Memory B cell (primary cell): ENCODE data around the gene RBM44.

Experiments used
- ATAC-seq: fragments of 150-1000 bp; cut with Tn5 transposase; 2 replicates; pipeline ENCODE4 v1.10.0; 2021; ENCODE audit warnings: low read depth, mild to moderate bottlenecking, moderate library complexity
- DNase-seq, 2 donors: peaks; one replicate each; pipeline ENCODE4 v3.0.0; 2022; ENCODE audit warnings: low spot score in 2 of 2
- H3K27ac Mint-ChIP-seq: one replicate; pipeline ENCODE4 v1.8.0; 2022; ENCODE audit warnings: mild to moderate bottlenecking, moderate library complexity, mixed read lengths
- H3K27me3 Mint-ChIP-seq: one replicate; pipeline ENCODE4 v1.8.0; 2022; ENCODE audit warnings: mixed read lengths
- H3K36me3 Mint-ChIP-seq: one replicate; pipeline ENCODE4 v1.8.0; 2022; ENCODE audit warnings: mild to moderate bottlenecking, mixed read lengths
- H3K4me1 Mint-ChIP-seq: one replicate; pipeline ENCODE4 v1.8.0; 2022; ENCODE audit warnings: mixed read lengths
- H3K4me3 Mint-ChIP-seq: one replicate; pipeline ENCODE4 v1.8.0; 2022; ENCODE audit warnings: mild to moderate bottlenecking, moderate library complexity, mixed read lengths
- H3K9me3 Mint-ChIP-seq: one replicate; pipeline ENCODE4 v1.8.0; 2022; ENCODE audit warnings: mixed read lengths

The RBM44 gene

DNA sequence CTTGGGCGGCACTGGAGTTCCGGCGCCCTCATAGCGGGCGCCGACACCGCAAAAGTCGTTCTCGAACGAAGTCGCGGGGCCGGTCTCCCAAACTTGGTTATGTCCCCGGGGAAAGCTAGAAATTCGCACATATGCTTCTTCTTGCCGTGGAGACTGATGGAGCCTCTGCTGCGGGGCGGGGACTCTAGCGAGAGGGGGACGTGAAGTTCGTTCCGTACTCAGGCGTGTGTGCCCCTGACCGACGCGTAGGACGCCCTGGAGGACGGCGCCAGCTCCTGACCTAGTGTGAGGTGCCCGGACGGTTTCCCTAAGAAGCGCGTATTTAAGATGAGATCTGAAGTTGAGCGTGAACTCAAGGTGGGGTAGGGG lies 465 bp downstream of the RBM44 start:
- peaks cover 6% of the 10 kb centered on the region for H3K36me3 Mint-ChIP-seq
- no peaks in the 10 kb centered on the region for H3K27me3 Mint-ChIP-seq
- H3K4me1 Mint-ChIP-seq = peaks cover 4% of the 10 kb centered on the region
- no peak overlapping the region for H3K27ac Mint-ChIP-seq
- no peak for DNase-seq
- peaks cover 6% of the 10 kb centered on the region for H3K9me3 Mint-ChIP-seq
- H3K4me3 Mint-ChIP-seq = no peak overlapping the region
- ATAC-seq = no peak

GRCh38 chr2:237801466-237801865 lies 2.9 kb downstream of the RBM44 start:
- no peak overlapping the region for H3K27ac Mint-ChIP-seq
- H3K36me3 Mint-ChIP-seq = peaks cover 6% of the 10 kb centered on the region
- H3K4me1 Mint-ChIP-seq = peaks cover 12% of the 10 kb centered on the region
- ATAC-seq (no peak), DNase-seq (no peak)
- peaks cover 6% of the 10 kb centered on the region for H3K9me3 Mint-ChIP-seq
- H3K4me3 Mint-ChIP-seq = no peak overlapping the region
- no peaks in the 10 kb centered on the region for H3K27me3 Mint-ChIP-seq

- H3K4me3 Mint-ChIP-seq = no peak overlapping the region
- ATAC-seq (no peak), DNase-seq (no peak)
- no peak overlapping the region for H3K27ac Mint-ChIP-seq
- H3K9me3 Mint-ChIP-seq = peaks cover 2% of the 10 kb centered on the region
- peaks cover 12% of the 10 kb centered on the region for H3K4me1 Mint-ChIP-seq
- H3K36me3 Mint-ChIP-seq = peaks cover 2% of the 10 kb centered on the region
- no peaks in the 10 kb centered on the region for H3K27me3 Mint-ChIP-seq
These were observed 7.8 kb downstream of the RBM44 start for GRCh38 chr2:237806334-237806733.

- H3K27ac Mint-ChIP-seq = no peak overlapping the region
- peaks cover 2% of the 10 kb centered on the region for H3K27me3 Mint-ChIP-seq
- H3K4me3 Mint-ChIP-seq = no peak overlapping the region
- ATAC-seq = no peak
- no peak for DNase-seq
- no peaks in the 10 kb centered on the region for H3K4me1 Mint-ChIP-seq
- H3K9me3 Mint-ChIP-seq = no peaks in the 10 kb centered on the region
- H3K36me3 Mint-ChIP-seq = no peaks in the 10 kb centered on the region
These were observed 17.1 kb downstream of the RBM44 start for GRCh38 chr2:237815637-237816036.

DNA sequence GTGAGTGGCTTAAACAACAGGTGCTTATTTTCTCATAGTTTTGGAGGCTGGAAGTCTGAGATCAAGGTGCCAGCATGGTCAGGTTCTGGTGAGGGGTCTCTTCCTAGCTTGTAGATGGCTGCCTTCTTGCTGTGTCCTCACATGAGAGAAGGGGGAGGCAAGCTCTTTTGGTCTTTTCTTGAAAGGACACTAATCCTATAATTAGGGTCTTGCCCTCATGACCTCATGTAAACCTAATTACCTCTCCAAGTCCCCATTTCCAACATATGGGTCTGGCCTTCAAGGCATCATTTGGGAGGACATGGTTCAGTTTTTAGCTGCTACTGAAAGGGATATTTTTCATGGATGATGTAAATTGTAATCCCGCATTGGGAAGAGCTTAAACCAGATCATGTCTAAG lies 18.0 kb downstream of the RBM44 start:
- DNase-seq = no peak
- Mint-ChIP-seq H3K4me1 (no peaks in the 10 kb centered on the region), H3K9me3 (no peaks in the 10 kb centered on the region), H3K27me3 (peaks cover 2% of the 10 kb centered on the region), H3K27ac (no peak overlapping the region), H3K36me3 (no peaks in the 10 kb centered on the region), H3K4me3 (no peak overlapping the region)
- ATAC-seq = no peak

DNA sequence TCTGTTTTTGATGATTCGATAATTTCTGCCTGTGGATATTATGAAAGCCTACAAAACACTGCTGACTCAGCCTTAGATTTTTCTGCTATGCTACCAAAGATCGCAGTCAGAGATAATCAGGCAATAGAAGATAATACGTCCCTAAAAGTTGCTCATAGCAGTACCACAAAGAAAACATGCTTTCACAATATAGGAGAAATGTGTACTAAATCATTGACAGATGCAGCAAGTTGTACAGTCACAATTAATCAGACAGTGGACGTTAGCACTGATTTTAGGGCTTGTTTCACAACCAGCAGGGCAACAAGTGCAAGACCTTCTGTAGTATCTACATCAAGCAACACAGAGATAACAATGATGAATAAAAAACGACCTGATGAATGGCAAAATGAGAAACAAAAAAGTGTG lies 19.5 kb downstream of the RBM44 start:
- ATAC-seq = no peak
- no peaks in the 10 kb centered on the region for H3K27me3 Mint-ChIP-seq
- no peak for DNase-seq
- H3K36me3 Mint-ChIP-seq = no peaks in the 10 kb centered on the region
- H3K4me3 Mint-ChIP-seq = no peak overlapping the region
- H3K4me1 Mint-ChIP-seq = no peaks in the 10 kb centered on the region
- H3K27ac Mint-ChIP-seq = no peak overlapping the region
- H3K9me3 Mint-ChIP-seq = no peaks in the 10 kb centered on the region

GRCh38 chr2:237819231-237819630 lies 20.7 kb downstream of the RBM44 start:
- no peaks in the 10 kb centered on the region for H3K9me3 Mint-ChIP-seq
- ATAC-seq (no peak), DNase-seq (no peak)
- no peak overlapping the region for H3K4me3 Mint-ChIP-seq
- no peaks in the 10 kb centered on the region for H3K4me1 Mint-ChIP-seq
- H3K36me3 Mint-ChIP-seq = no peaks in the 10 kb centered on the region
- no peak overlapping the region for H3K27ac Mint-ChIP-seq
- no peaks in the 10 kb centered on the region for H3K27me3 Mint-ChIP-seq

DNA sequence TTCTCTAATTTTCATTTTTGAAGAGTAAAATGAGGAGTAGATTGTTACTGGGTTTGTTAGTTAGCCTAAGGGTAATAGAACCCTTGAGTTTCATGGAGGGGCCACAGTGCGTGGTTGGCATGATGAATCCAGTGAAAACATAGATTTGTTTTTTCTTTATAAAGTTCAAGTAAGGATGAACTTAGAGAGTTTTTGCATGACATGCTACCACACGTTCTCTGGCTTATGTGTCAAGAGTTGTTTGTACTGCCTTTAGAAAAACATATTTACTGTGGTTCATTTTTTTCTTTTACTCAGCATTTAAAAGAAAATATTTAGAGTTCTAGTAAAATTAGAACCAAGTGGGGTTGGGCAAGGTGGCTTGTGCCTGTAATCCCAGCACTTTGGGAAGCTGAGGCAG lies 21.8 kb downstream of the RBM44 start:
- Mint-ChIP-seq H3K27ac (no peak overlapping the region), H3K9me3 (no peaks in the 10 kb centered on the region), H3K4me1 (no peaks in the 10 kb centered on the region), H3K36me3 (no peaks in the 10 kb centered on the region), H3K27me3 (peaks cover under 1% of the 10 kb centered on the region), H3K4me3 (no peak overlapping the region)
- ATAC-seq (no peak), DNase-seq (no peak)

DNA sequence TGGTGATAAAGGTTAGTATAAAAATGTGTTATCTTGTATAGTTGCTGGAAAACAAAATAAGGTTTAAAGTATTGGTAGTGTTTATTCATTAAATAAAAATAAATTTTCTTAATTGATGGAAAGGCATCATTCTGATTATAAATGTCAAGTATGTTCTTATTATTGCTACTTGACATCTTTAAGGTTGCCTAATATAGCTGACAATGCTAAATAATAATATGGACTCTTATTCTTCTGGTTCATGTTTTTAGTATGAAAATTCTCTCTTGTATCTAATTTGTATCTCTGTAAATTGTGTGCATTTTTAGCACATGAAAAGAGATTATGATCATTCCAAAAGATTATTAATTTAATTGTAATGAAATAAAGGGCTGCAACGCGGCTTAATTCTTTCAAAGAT lies 25.0 kb downstream of the RBM44 start:
- Mint-ChIP-seq H3K27ac (no peak overlapping the region), H3K4me1 (no peaks in the 10 kb centered on the region), H3K4me3 (no peak overlapping the region), H3K36me3 (no peaks in the 10 kb centered on the region), H3K27me3 (peaks cover 2% of the 10 kb centered on the region), H3K9me3 (no peaks in the 10 kb centered on the region)
- ATAC-seq (no peak), DNase-seq (no peak)

- Mint-ChIP-seq H3K9me3 (no peaks in the 10 kb centered on the region), H3K4me1 (no peaks in the 10 kb centered on the region), H3K27me3 (peaks cover 2% of the 10 kb centered on the region), H3K4me3 (no peak overlapping the region), H3K27ac (no peak overlapping the region), H3K36me3 (no peaks in the 10 kb centered on the region)
- no peak for DNase-seq
- ATAC-seq = no peak
These were observed 25.5 kb downstream of the RBM44 start for GRCh38 chr2:237824085-237824484.

DNA sequence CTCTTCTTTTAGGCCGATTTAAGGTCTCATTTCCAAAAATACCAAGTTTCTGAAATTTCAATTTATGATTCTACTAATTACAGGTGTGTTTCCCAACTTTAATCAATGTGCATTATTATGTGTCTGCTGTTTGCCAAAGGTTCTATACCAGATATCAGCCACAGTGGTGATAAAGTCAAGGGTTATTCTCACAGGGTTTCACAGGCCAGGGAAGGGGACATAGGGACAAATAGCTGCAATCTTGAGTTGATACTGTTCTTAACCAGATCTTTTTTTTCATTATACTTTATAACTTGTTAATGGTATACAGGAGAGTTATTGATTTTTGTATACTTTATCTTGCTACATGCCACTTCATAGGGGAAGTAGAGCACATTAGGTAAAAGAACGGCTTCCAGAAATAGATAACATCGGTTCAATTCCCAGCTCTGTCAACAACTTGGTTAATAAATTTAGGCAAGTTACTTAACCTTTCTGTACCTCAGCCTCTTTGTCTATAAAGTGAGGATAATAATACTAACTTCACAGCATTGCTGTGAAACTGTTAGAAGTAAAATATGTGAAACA lies 28.9 kb downstream of the RBM44 start:
- no peak overlapping the region for H3K27ac Mint-ChIP-seq
- no peak overlapping the region for H3K4me3 Mint-ChIP-seq
- no peak for ATAC-seq
- no peaks in the 10 kb centered on the region for H3K36me3 Mint-ChIP-seq
- peaks cover 3% of the 10 kb centered on the region for H3K27me3 Mint-ChIP-seq
- DNase-seq = no peak
- H3K9me3 Mint-ChIP-seq = no peaks in the 10 kb centered on the region
- H3K4me1 Mint-ChIP-seq = no peaks in the 10 kb centered on the region

DNA sequence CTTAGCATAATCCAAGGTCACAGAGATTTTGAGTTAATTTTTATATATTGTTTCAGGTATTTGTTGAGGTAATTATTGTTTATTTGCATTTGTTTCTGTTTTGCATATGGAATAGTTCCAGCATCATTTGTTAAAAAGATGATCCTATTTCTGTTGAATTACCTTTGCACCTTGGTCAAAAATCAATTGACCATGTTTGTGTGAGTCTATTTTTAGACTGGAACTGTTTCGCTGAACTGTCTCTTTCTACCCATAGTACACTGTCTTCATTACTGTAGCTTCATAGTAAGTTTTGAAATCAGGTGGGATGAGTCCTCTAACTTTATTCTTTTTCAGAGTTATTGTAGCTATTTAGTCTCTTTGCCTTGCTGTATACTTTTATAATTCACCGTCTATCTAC lies 31.9 kb downstream of the RBM44 start:
- DNase-seq (no peak), ATAC-seq (no peak)
- Mint-ChIP-seq H3K9me3 (no peaks in the 10 kb centered on the region), H3K36me3 (peaks cover 7% of the 10 kb centered on the region), H3K27me3 (peaks cover 1% of the 10 kb centered on the region), H3K4me1 (no peaks in the 10 kb centered on the region), H3K27ac (no peak overlapping the region), H3K4me3 (no peak overlapping the region)

GRCh38 chr2:237833546-237833945 lies 35.0 kb downstream of the RBM44 start:
- H3K4me3 Mint-ChIP-seq = no peak overlapping the region
- H3K4me1 Mint-ChIP-seq = no peaks in the 10 kb centered on the region
- H3K27ac Mint-ChIP-seq = no peak overlapping the region
- H3K9me3 Mint-ChIP-seq = no peaks in the 10 kb centered on the region
- ATAC-seq (no peak), DNase-seq (no peak)
- H3K36me3 Mint-ChIP-seq = peaks cover 7% of the 10 kb centered on the region
- H3K27me3 Mint-ChIP-seq = peaks cover 1% of the 10 kb centered on the region

DNA sequence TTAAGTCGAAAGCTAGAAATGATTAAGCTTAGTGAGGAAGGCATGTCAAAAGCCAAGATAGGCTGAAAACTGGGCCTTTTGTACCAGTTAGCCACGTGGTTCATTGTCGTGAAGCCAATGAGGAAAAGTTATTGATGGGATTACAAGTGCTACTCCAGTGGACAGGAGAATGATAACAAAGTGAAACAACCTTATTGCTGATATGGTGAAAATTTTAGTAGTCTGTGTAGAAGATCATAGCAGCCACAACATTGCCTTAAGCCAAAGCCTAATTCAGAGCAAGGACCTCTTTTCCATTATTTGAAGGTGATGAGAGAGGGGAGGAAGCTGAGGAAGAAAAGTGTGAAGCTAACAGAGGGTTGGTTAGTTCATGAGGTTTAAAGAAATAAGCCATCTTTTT lies 36.8 kb downstream of the RBM44 start:
- no peak overlapping the region for H3K27ac Mint-ChIP-seq
- H3K9me3 Mint-ChIP-seq = no peaks in the 10 kb centered on the region
- no peaks in the 10 kb centered on the region for H3K4me1 Mint-ChIP-seq
- ATAC-seq (no peak), DNase-seq (no peak)
- no peak overlapping the region for H3K4me3 Mint-ChIP-seq
- H3K36me3 Mint-ChIP-seq = peaks cover 7% of the 10 kb centered on the region
- peaks cover 1% of the 10 kb centered on the region for H3K27me3 Mint-ChIP-seq

DNA sequence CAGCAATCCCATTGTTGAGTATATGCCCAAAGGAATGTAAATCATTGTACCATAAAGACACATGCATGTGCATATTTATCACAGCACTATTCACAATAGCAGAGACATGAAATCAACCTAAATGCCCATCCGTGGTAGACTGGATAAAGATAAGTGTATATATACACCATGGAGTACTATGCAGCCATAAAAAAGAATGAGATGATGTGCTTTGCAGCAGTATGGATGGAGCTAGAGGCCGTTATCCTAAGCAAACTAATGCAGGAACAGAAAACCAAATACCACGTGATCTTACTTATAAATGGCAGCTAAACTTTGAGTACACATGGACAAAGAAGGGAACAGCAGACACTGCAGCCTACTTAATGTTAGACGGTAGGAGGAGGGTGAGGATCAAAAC lies 42.5 kb downstream of the RBM44 start:
- Mint-ChIP-seq H3K27ac (no peak overlapping the region), H3K4me1 (no peaks in the 10 kb centered on the region), H3K4me3 (no peak overlapping the region), H3K27me3 (no peaks in the 10 kb centered on the region), H3K9me3 (peaks cover 1% of the 10 kb centered on the region), H3K36me3 (peaks cover 2% of the 10 kb centered on the region)
- ATAC-seq = no peak
- DNase-seq = no peak
